ENCODE measurements around the gene FGF2. TPM values are rescaled to one million over a fixed set of nuclear protein-coding genes. Genes with fewer than 3 reads are reported as not detected.

FGF2 gene
- total RNA-seq, 1 experiment from 2014 or later = 3.8 TPM

DNA sequence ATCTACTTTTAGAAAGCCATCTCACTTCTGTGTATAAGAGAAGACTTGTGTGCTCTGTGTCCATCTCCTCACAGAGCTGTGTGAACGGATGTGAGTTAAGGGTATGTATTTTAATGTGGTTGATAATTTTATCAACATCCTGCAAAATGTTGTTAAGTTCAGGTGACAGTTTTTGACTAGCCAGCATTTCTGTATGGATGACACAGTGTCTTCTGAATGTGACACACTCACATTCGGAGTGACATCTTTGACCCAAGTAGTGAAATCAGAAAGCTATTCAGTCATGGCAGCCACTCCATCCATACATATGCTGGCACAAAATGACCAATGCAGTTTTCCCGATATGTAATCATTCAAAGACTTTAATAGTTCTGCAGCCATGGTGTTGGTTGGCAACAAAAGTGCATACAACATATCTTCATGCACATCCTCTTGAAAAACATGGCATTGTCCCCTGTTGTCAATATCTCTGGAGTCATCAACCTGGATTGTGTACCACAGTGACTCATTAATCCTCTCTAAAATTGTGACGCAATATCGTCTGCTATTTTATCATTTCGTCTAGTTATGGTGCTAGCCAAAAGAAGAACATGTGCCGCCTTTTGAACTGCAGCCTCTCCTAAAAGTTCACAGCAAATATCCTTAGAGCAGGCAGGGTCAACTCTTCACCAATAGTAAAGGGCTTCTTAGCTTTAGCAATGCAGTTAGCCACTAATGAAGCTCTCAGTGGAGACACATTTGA, 6.8 kb upstream of the FGF2 start:
- peak overlapping the region; percentile 14; the same call in 1 of the 2 replicates for H3K4me2 ChIP-seq (ENCODE audit: low read length)
- TF ChIP-seq, protein P1, sequence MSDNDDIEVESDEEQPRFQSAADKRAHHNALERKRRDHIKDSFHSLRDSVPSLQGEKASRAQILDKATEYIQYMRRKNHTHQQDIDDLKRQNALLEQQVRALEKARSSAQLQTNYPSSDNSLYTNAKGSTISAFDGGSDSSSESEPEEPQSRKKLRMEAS (IDR thresholded peaks at IDR 0.05) = 0 out of 2 replicates have a peak, but pooled peaks have one; percentile 17
- TF ChIP-seq FOSL1 (IDR thresholded peaks at IDR 0.05; ENCODE audit: low read depth) (peak; percentile 49), POLR2A (IDR thresholded peaks at IDR 0.05; ENCODE audit: borderline replicate concordance, extremely low read depth, insufficient read depth, insufficient read length) (no peak), TCF7L2 (IDR thresholded peaks at IDR 0.05; ENCODE audit: borderline replicate concordance, extremely low read depth, insufficient read depth, insufficient read length) (no peak), CEBPB (IDR thresholded peaks at IDR 0.05; ENCODE audit: low read depth) (peak; percentile 86), SP1 (IDR thresholded peaks at IDR 0.05; ENCODE audit: low read depth) (no peak), JUND (IDR thresholded peaks at IDR 0.05) (0 out of 2 replicates have a peak, but pooled peaks have one; percentile 27), ZNF274 (IDR thresholded peaks at IDR 0.05; ENCODE audit: low read depth, low read length) (no peak)
- H3K36me3 ChIP-seq (ENCODE audit: control insufficient read depth in 1 of 2, insufficient read depth in 2 of 2, low read length in 2 of 2) = no peaks in the 10 kb centered on the region
- H3K9me3 ChIP-seq (ENCODE audit: control insufficient read depth in 1 of 2, insufficient read depth in 1 of 2, low read depth in 1 of 2, low read length in 2 of 2) = no peaks in the 10 kb centered on the region
- H3K9ac ChIP-seq (ENCODE audit: low read length) = no peak overlapping the region
- no peak overlapping the region for H3K4me3 ChIP-seq (replicated peaks in 1 of 2; ENCODE audit: low read depth in 1 of 2, low read length in 2 of 2)
- peaks cover 4 to 27% of the 10 kb centered on the region in 2 experiments for H3K4me1 ChIP-seq (ENCODE audit: control insufficient read depth in 1 of 2, insufficient read depth in 2 of 2, low read length in 2 of 2)
- no peaks in the 10 kb centered on the region for H4K20me1 ChIP-seq (ENCODE audit: insufficient read depth)
- intact Hi-C loops (cut with micrococcal nuclease) = no loop called here
- H3K9me2 ChIP-seq (ENCODE audit: insufficient read depth) = no peaks in the 10 kb centered on the region
- 0 out of 2 replicates have a peak, but pooled peaks have one; percentile 25 for ATAC-seq
- RAD21 ChIA-PET (ENCODE audit: low non-redundant PET in 1 of 2, low total read pairs in 2 of 2, uncharacterized antibody in 2 of 2, unreplicated experiment in 2 of 2) = no interaction called here
- POLR2A ChIA-PET = no interaction called here
- no TSS peak for BruUV-seq (replicated peaks)
- H2AFZ ChIP-seq (ENCODE audit: low read depth, low read length, poor library complexity, severe bottlenecking) = no peak overlapping the region
- CTCF ChIA-PET = no interaction called here
- H3K27ac ChIP-seq (ENCODE audit: low read depth, low read length) = no peak overlapping the region
- no peak for DNase-seq (ENCODE audit: low read depth, low spot score)
- H3K27me3 ChIP-seq (ENCODE audit: insufficient read depth, low read length) = no peaks in the 10 kb centered on the region
- H3K79me2 ChIP-seq (ENCODE audit: insufficient read depth, low read length) = no peaks in the 10 kb centered on the region

DNA sequence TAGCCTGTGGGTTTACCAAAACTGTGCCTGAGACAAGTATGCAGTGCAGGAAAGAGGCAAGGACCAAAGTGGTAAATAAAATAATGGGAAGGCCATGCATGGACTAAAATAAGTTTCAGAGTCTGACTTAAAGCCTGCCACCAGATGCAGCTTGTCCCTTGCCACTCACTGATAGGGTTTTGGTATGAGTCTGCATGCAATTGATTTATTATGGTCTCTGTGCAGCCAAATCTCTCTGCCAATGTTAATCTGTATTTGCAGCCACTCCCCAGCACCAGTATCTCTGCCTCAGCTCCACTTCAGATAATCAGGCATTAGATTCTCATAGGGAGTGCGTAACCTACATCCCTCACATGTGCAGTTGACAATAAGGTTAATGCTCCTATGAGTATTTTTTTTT, 5.5 kb upstream of the FGF2 start:
- no peak overlapping the region for H3K27ac ChIP-seq (ENCODE audit: low read depth, low read length)
- H3K36me3 ChIP-seq (ENCODE audit: control insufficient read depth in 1 of 2, insufficient read depth in 2 of 2, low read length in 2 of 2) = no peaks in the 10 kb centered on the region
- H3K27me3 ChIP-seq (ENCODE audit: insufficient read depth, low read length) = no peaks in the 10 kb centered on the region
- H3K9me2 ChIP-seq (ENCODE audit: insufficient read depth) = no peaks in the 10 kb centered on the region
- H3K4me3 ChIP-seq (replicated peaks in 1 of 2; ENCODE audit: low read depth in 1 of 2, low read length in 2 of 2) = no peak overlapping the region
- no peak overlapping the region for H3K9ac ChIP-seq (ENCODE audit: low read length)
- peaks cover 4 to 29% of the 10 kb centered on the region in 2 experiments for H3K4me1 ChIP-seq (ENCODE audit: control insufficient read depth in 1 of 2, insufficient read depth in 2 of 2, low read length in 2 of 2)
- ChIA-PET CTCF (no interaction called here), POLR2A (interaction anchor here (0.6 kb wide), 1 partner anchor 19 kb away, joined by 5 read pairs; no protein-coding TSS in a partner anchor), RAD21 (ENCODE audit: low non-redundant PET in 1 of 2, low total read pairs in 2 of 2, uncharacterized antibody in 2 of 2, unreplicated experiment in 2 of 2) (no interaction called here)
- ATAC-seq (no peak), DNase-seq (ENCODE audit: low read depth, low spot score) (no peak)
- no peaks in the 10 kb centered on the region for H3K9me3 ChIP-seq (ENCODE audit: control insufficient read depth in 1 of 2, insufficient read depth in 1 of 2, low read depth in 1 of 2, low read length in 2 of 2)
- peak overlapping the region; percentile 37; the same call in 1 of the 2 replicates for H3K4me2 ChIP-seq (ENCODE audit: low read length)
- intact Hi-C loops (cut with micrococcal nuclease) = no loop called here
- BruUV-seq (replicated peaks) = no TSS peak
- no peaks in the 10 kb centered on the region for H3K79me2 ChIP-seq (ENCODE audit: insufficient read depth, low read length)
- TF ChIP-seq ZFX (IDR thresholded peaks at IDR 0.05) (no peak), POLR2AphosphoS5 (IDR thresholded peaks at IDR 0.05; ENCODE audit: low read depth, low read length) (no peak), EGR1 (IDR thresholded peaks at IDR 0.05; ENCODE audit: low read depth) (no peak), EZH2phosphoT487 (IDR thresholded peaks at IDR 0.05; ENCODE audit: borderline replicate concordance) (no peak), SRF (IDR thresholded peaks at IDR 0.05; ENCODE audit: low read depth) (no peak), POLR2A (IDR thresholded peaks at IDR 0.05; ENCODE audit: borderline replicate concordance, extremely low read depth, insufficient read depth, insufficient read length) (no peak), JUND (IDR thresholded peaks at IDR 0.05) (no peak), FOSL1 (IDR thresholded peaks at IDR 0.05; ENCODE audit: low read depth) (no peak)
- TF ChIP-seq, protein P2, sequence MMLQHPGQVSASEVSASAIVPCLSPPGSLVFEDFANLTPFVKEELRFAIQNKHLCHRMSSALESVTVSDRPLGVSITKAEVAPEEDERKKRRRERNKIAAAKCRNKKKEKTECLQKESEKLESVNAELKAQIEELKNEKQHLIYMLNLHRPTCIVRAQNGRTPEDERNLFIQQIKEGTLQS (IDR thresholded peaks at IDR 0.05) = no peak
- TF ChIP-seq, protein P3, sequence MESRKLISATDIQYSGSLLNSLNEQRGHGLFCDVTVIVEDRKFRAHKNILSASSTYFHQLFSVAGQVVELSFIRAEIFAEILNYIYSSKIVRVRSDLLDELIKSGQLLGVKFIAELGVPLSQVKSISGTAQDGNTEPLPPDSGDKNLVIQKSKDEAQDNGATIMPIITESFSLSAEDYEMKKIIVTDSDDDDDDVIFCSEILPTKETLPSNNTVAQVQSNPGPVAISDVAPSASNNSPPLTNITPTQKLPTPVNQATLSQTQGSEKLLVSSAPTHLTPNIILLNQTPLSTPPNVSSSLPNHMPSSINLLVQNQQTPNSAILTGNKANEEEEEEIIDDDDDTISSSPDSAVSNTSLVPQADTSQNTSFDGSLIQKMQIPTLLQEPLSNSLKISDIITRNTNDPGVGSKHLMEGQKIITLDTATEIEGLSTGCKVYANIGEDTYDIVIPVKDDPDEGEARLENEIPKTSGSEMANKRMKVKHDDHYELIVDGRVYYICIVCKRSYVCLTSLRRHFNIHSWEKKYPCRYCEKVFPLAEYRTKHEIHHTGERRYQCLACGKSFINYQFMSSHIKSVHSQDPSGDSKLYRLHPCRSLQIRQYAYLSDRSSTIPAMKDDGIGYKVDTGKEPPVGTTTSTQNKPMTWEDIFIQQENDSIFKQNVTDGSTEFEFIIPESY (IDR thresholded peaks at IDR 0.05; ENCODE audit: extremely low read depth, insufficient replicate concordance, low read length) = no peak
- no peaks in the 10 kb centered on the region for H4K20me1 ChIP-seq (ENCODE audit: insufficient read depth)
- no peak overlapping the region for H2AFZ ChIP-seq (ENCODE audit: low read depth, low read length, poor library complexity, severe bottlenecking)

Measured in HCT116 (cell line).